Adrenal gland (tissue), 5 donors: ENCODE data around the gene C8G.

Source experiments
- CTCF ChIP-seq, 6 experiments: fragments of 450-650 bp in 4 of 6; fragments of 200-600 bp in 2 of 6; sonication (generic) in 1 of 6; IDR thresholded peaks; 1 replicate in 5 of 6; 2 replicates in 1 of 6; pipeline versions ENCODE4 v1.5.1 to v1.8.0; 2016 to 2021; ENCODE audit warnings: antibody characterized with exemption in 6 of 6, mild to moderate bottlenecking in 2 of 6, moderate library complexity in 1 of 6
- POLR2A ChIP-seq, 2 donors: fragments of 450-650 bp; IDR thresholded peaks; one replicate each; pipeline ENCODE4 v1.6.1; 2017; ENCODE audit warnings: antibody characterized with exemption in 2 of 2, mild to moderate bottlenecking in 2 of 2, moderate library complexity in 1 of 2
- donor health status: DM: no; HTN: no; CAD: no.

- TF ChIP-seq POLR2A (IDR thresholded peaks at IDR 0.05) (no peak), CTCF (IDR thresholded peaks at IDR 0.05) (no peak)
Observed at GRCh38 chr9:136971746-136972145, 26.7 kb downstream of the C8G start.
